ENCODE results near the gene KDM7A. TPM values are rescaled to one million over a fixed set of nuclear protein-coding genes. Genes with fewer than 3 reads are reported as not detected.

KDM7A gene
- total and polyA plus RNA-seq, 2 of the 8 experiments (the other 6 are each of a cell fraction or from before 2014, with no cell fraction given): 2.2 to 12.5 TPM

GRCh38 chr7:140225562-140226249 is 48.9 kb upstream of the KDM7A start:
- no peak overlapping the region for H4K91ac ChIP-seq (replicated peaks; ENCODE audit: insufficient read length, low read length)
- H3K23me2 ChIP-seq (ENCODE audit: low read depth, low read length): peaks cover 10% of the 10 kb centered on the region; the same call in 1 of the 2 replicates
- no peaks in the 10 kb centered on the region for H3K79me2 ChIP-seq (ENCODE audit: control insufficient read depth in 1 of 2, insufficient read depth in 2 of 2, low read length in 2 of 2)
- peaks cover 0 to 7% (median under 1%) of the 10 kb centered on the region in 4 experiments; a peak in 3 of 7 replicates for H3K27me3 ChIP-seq (replicated peaks in 1 of 4; ENCODE audit: control insufficient read depth in 3 of 4, extremely low read depth in 1 of 4, insufficient read depth in 3 of 4, low read length in 3 of 4)
- H3K23ac ChIP-seq (ENCODE audit: insufficient read length): no peak overlapping the region
- ChIA-PET CTCF (ENCODE audit: partially characterized antibody) (no interaction called here), POLR2A (ENCODE audit: partially characterized antibody) (no interaction called here)
- H4K20me1 ChIP-seq (replicated peaks in 1 of 2; ENCODE audit: control insufficient read depth in 1 of 2, insufficient read depth in 2 of 2, low read length in 2 of 2): no peaks in the 10 kb centered on the region
- DNase-seq (ENCODE audit: low read depth in 1 of 2, low spot score in 2 of 2): no peak
- H2BK120ac ChIP-seq (replicated peaks; ENCODE audit: low read depth, low read length): no peak overlapping the region
- H3K4ac ChIP-seq (replicated peaks; ENCODE audit: insufficient read length, low read depth, low read length): no peak overlapping the region
- H3K36me3 ChIP-seq (ENCODE audit: control insufficient read depth in 2 of 4, insufficient read depth in 4 of 4, low read length in 3 of 4): no peaks in the 10 kb centered on the region
- H4K8ac ChIP-seq (ENCODE audit: extremely low read depth, insufficient read depth, low read length): no peak overlapping the region
- H3K4me2 ChIP-seq (ENCODE audit: insufficient read depth in 1 of 2, low read depth in 2 of 2, low read length in 2 of 2): no peak overlapping the region
- no peak overlapping the region for H2AFZ ChIP-seq (ENCODE audit: low read length)
- H3K9ac ChIP-seq (replicated peaks in 1 of 4; ENCODE audit: extremely low read depth in 1 of 4, low read depth in 3 of 4, low read length in 3 of 4): no peak overlapping the region
- H4K5ac ChIP-seq (ENCODE audit: insufficient read length, low read depth, low read length): no peak overlapping the region
- FAIRE-seq: no peak
- H3K9me3 ChIP-seq (ENCODE audit: insufficient read depth in 2 of 2, low read depth in 1 of 2, low read length in 1 of 2): no peaks in the 10 kb centered on the region
- no peak overlapping the region for H2BK15ac ChIP-seq (ENCODE audit: low read length)
- no peaks in the 10 kb centered on the region for H3K79me1 ChIP-seq (ENCODE audit: low read depth, low read length)
- no peak overlapping the region for H3K4me3 ChIP-seq (ENCODE audit: extremely low read depth in 1 of 4, insufficient read depth in 2 of 4, low read depth in 3 of 4, low read length in 4 of 4)
- no peak overlapping the region for H2AK5ac ChIP-seq (ENCODE audit: low read depth, low read length)
- 91% methylated on average over 5 of the region's 5 CpGs; no CpG with 5 or more reads in 1 of the 2 experiments for WGBS, 2 experiments (ENCODE audit: extremely low coverage in 1 of 2, insufficient coverage in 1 of 2, insufficient read length in 1 of 2, insufficient replicate concordance in 2 of 2, low coverage in 1 of 2, low lambda C conversion rate in 2 of 2, missing lambda C conversion rate in 1 of 2)
- no peak overlapping the region for H2BK5ac ChIP-seq (ENCODE audit: low read depth, low read length)
- H2BK20ac ChIP-seq (ENCODE audit: low read length): no peak overlapping the region
- H3K56ac ChIP-seq (replicated peaks; ENCODE audit: insufficient read length, low read depth, low read length): no peak overlapping the region
- H3K18ac ChIP-seq (ENCODE audit: extremely low read depth, low read length): no peak overlapping the region
- H3K27ac ChIP-seq (ENCODE audit: low read depth, low read length): no peak overlapping the region
- peaks cover 0 to 4% (median 0%) of the 10 kb centered on the region in 4 experiments; a peak in 3 of 7 replicates for H3K4me1 ChIP-seq (replicated peaks in 1 of 4; ENCODE audit: control insufficient read depth in 3 of 4, insufficient read depth in 4 of 4, low read length in 3 of 4)
- no peak overlapping the region for H2BK12ac ChIP-seq (ENCODE audit: low read depth, low read length)
- H3K14ac ChIP-seq (ENCODE audit: insufficient read length): no peak overlapping the region
- TF ChIP-seq EZH2 (IDR thresholded peaks at IDR 0.05; ENCODE audit: low read depth, low read length, severe bottlenecking) (no peak), SP4 (IDR thresholded peaks at IDR 0.05; ENCODE audit: low read length) (no peak), MAFK (IDR thresholded peaks at IDR 0.05; ENCODE audit: low read depth, low read length) (no peak), RBBP5 (IDR thresholded peaks at IDR 0.05; ENCODE audit: borderline replicate concordance, low read depth, low read length) (no peak), BACH1 (IDR thresholded peaks at IDR 0.05; ENCODE audit: low read length) (no peak), FOSL1 (IDR thresholded peaks at IDR 0.05; ENCODE audit: insufficient read depth, low read depth, low read length) (no peak), ATF2 (IDR thresholded peaks at IDR 0.05; ENCODE audit: low read length) (no peak), SP2 (IDR thresholded peaks at IDR 0.05; ENCODE audit: low read length) (no peak), CBX8 (IDR thresholded peaks at IDR 0.05; ENCODE audit: borderline replicate concordance, low read depth, low read length) (no peak), RFX5 (IDR thresholded peaks at IDR 0.05; ENCODE audit: borderline replicate concordance, low read depth, low read length) (no peak)
